ENCODE data around the gene KRTAP2-1. TPM values are rescaled to one million over a fixed set of nuclear protein-coding genes. Genes with fewer than 3 reads are reported as not detected.

Gene KRTAP2-1
- total RNA-seq, 6 donors from 2014 or later: not detected

DNA sequence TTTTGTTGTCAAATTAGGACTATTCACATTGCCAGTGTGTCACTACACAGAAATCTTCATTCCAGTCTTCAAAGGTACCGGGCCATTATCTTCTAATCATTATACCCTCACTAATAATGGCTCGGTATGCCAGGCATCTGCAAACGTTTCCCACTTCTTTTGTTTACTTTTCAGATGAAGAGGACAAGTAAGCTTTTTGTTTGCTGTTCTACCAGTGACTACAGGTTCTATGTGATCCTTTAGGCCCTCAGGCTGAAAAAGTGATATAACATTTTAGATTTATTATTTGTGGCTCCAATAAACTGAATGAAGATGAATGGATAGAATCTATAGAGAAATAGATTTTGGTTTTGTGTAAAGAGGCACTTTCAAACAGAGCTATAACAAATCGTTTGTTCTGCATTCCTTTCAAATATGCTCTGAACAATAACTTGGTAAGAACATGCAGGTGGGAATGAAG, 37.8 kb downstream of the KRTAP2-1 start:
- WGBS, 2 donors: 50 to 52% methylated on average over 4 of the region's 4 CpGs
- H3K9me3 ChIP-seq: no peaks in the 10 kb centered on the region
- DNase-seq: no peak
- H3K27me3 ChIP-seq: no peaks in the 10 kb centered on the region
- TF ChIP-seq POLR2AphosphoS5 (IDR thresholded peaks at IDR 0.05): no peak
- TF ChIP-seq, protein P1, sequence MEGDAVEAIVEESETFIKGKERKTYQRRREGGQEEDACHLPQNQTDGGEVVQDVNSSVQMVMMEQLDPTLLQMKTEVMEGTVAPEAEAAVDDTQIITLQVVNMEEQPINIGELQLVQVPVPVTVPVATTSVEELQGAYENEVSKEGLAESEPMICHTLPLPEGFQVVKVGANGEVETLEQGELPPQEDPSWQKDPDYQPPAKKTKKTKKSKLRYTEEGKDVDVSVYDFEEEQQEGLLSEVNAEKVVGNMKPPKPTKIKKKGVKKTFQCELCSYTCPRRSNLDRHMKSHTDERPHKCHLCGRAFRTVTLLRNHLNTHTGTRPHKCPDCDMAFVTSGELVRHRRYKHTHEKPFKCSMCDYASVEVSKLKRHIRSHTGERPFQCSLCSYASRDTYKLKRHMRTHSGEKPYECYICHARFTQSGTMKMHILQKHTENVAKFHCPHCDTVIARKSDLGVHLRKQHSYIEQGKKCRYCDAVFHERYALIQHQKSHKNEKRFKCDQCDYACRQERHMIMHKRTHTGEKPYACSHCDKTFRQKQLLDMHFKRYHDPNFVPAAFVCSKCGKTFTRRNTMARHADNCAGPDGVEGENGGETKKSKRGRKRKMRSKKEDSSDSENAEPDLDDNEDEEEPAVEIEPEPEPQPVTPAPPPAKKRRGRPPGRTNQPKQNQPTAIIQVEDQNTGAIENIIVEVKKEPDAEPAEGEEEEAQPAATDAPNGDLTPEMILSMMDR (IDR thresholded peaks at IDR 0.05): no peak
- TF ChIP-seq EP300 (IDR thresholded peaks at IDR 0.05): no peak
- no peak for TF ChIP-seq POLR2A (IDR thresholded peaks at IDR 0.05)
- no peak overlapping the region for H3K4me3 ChIP-seq
- no peak for ATAC-seq (ENCODE audit: low FRiP score in 2 of 2)
- H3K27ac ChIP-seq: no peak overlapping the region
- no peaks in the 10 kb centered on the region for H3K36me3 ChIP-seq
- no peaks in the 10 kb centered on the region for H3K4me1 ChIP-seq

DNA sequence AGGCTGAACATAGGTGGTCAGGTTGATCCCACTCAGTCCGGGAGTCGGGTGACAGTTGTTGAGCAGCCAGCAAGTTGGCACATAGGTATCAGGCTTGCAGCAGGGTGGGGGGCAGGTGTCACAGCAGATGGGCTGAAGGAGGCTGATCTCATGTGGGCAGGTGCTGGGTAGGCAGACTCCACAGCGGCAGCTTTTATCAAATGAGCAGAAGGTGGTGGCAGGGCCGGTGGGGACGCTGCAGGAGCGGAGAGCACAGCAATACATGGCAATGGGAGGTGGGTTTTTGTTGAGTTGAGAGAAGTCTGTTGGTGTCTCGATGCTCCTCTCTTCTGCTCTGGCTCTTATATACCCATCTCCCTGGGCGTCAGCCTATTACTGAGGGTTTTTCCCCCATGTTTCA, 38.3 kb downstream of the KRTAP2-1 start, which contains the start of gene KRTAP3-1:
Gene KRTAP3-1 (minus strand): TSS at position 318 of the 400 bp plus-strand sequence. CDS start 54 bp downstream, at position 264.
- H3K36me3 ChIP-seq: no peaks in the 10 kb centered on the region
- 84 to 87% methylated on average over 8 of the region's 8 CpGs for WGBS, 2 donors
- H3K27ac ChIP-seq: no peak within 1 kb of the TSS
- TF ChIP-seq POLR2AphosphoS5 (IDR thresholded peaks at IDR 0.05): no peak
- TF ChIP-seq, protein P1 (IDR thresholded peaks at IDR 0.05): no peak
- no peak for TF ChIP-seq EP300 (IDR thresholded peaks at IDR 0.05)
- no peak for TF ChIP-seq POLR2A (IDR thresholded peaks at IDR 0.05)
- H3K27me3 ChIP-seq: no peaks in the 10 kb centered on the region
- ATAC-seq (ENCODE audit: low FRiP score in 2 of 2) (no peak), DNase-seq (peak in 1 of 2 donors; percentile 34)
- no peaks in the 10 kb centered on the region for H3K9me3 ChIP-seq
- no peak within 1 kb of the TSS for H3K4me3 ChIP-seq
- H3K4me1 ChIP-seq: no peaks in the 10 kb centered on the region

- Histone ChIP-seq H3K4me1 (no peaks in the 10 kb centered on the region), H3K27me3 (no peaks in the 10 kb centered on the region), H3K27ac (no peak overlapping the region), H3K36me3 (no peaks in the 10 kb centered on the region), H3K9me3 (no peaks in the 10 kb centered on the region), H3K4me3 (no peak overlapping the region)
- DNase-seq (no peak), ATAC-seq (ENCODE audit: low FRiP score in 2 of 2) (no peak)
- TF ChIP-seq EP300 (IDR thresholded peaks at IDR 0.05) (no peak), POLR2A (IDR thresholded peaks at IDR 0.05) (no peak), POLR2AphosphoS5 (IDR thresholded peaks at IDR 0.05) (no peak)
- TF ChIP-seq, protein P1 (IDR thresholded peaks at IDR 0.05): no peak
- WGBS, 2 donors: 89 to 100% methylated on average over 2 to 3 of the region's 3 CpGs
Measured at GRCh38 chr17:41004397-41004796, 42.7 kb downstream of the KRTAP2-1 start.

DNA sequence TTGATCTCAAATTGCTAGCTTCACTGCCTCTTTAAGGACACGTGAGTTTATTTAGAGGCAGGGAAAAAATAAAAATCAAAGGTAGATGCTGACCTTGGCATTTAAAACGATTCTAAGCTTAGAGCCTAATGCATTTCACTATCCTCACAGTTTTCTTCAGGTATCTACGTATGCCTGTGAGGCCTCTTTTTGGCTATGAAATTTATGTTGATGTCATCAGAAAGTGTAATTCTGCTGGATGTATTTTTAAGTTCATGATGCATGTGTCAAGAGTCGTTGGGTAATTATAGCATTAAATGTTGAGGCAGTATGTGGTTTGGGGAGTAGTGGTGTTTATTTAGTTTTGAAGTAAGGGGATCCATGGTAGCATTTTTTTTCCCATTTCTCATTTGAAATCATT, 43.2 kb downstream of the KRTAP2-1 start:
- 64 to 70% methylated on average over 4 of the region's 4 CpGs for WGBS, 2 donors
- Histone ChIP-seq H3K4me3 (no peak overlapping the region), H3K36me3 (no peaks in the 10 kb centered on the region), H3K27ac (no peak overlapping the region), H3K9me3 (no peaks in the 10 kb centered on the region), H3K4me1 (no peaks in the 10 kb centered on the region), H3K27me3 (no peaks in the 10 kb centered on the region)
- DNase-seq (no peak), ATAC-seq (ENCODE audit: low FRiP score in 2 of 2) (no peak)
- TF ChIP-seq POLR2A (IDR thresholded peaks at IDR 0.05): no peak
- TF ChIP-seq, protein P1 (IDR thresholded peaks at IDR 0.05): no peak
- no peak for TF ChIP-seq POLR2AphosphoS5 (IDR thresholded peaks at IDR 0.05)
- no peak for TF ChIP-seq EP300 (IDR thresholded peaks at IDR 0.05)

- WGBS, 2 donors: 49 to 60% methylated on average over 5 of the region's 5 CpGs
- no peak for ATAC-seq (ENCODE audit: low FRiP score in 2 of 2)
Measured at GRCh38 chr17:41002814-41003213, 44.3 kb downstream of the KRTAP2-1 start.

More at GRCh38 chr17:41002814-41003213, 44.3 kb downstream of the KRTAP2-1 start:
- H3K4me3 ChIP-seq: no peak overlapping the region
- DNase-seq: no peak
- H3K36me3 ChIP-seq: no peaks in the 10 kb centered on the region
- H3K27ac ChIP-seq: no peak overlapping the region
- H3K9me3 ChIP-seq: no peaks in the 10 kb centered on the region
- no peak for TF ChIP-seq POLR2AphosphoS5 (IDR thresholded peaks at IDR 0.05)
- no peak for TF ChIP-seq POLR2A (IDR thresholded peaks at IDR 0.05)
- no peaks in the 10 kb centered on the region for H3K4me1 ChIP-seq
- H3K27me3 ChIP-seq: no peaks in the 10 kb centered on the region
